Stimulated activated CD8-positive, alpha-beta memory T cell treated with anti-CD3 and anti-CD28 coated beads, Interleukin-4, amount 100 ng/mL, for 24 hours (primary cell): ENCODE data around the gene SLC26A6.

Source experiments
- DNase-seq: peaks from one replicate; pipeline ENCODE4 v3.0.0-alpha.2; 2020; ENCODE audit warnings: low read depth

The SLC26A6 gene

DNA sequence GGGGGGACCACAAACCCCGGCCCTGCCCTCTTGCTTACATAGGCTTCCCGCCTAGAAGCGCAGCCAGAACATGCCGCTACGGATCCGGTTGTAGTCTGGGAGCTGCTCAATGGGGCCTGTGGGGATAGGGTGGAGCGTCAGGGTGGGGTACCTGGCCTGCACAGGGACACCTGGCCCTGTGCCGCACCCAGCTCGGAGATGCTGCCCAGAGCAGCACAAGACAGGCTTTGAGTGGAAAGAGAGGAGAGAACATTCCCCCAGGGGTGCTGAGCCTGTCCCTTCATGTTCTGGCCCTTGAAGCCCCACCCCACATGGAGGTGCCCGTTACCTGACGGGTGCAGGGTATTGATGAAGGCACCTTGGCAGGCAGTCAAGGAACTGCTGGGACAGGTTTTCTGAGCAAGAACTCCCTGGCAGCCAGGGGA is 36.2 kb downstream of the SLC26A6 start:
- no peak for DNase-seq

DNA sequence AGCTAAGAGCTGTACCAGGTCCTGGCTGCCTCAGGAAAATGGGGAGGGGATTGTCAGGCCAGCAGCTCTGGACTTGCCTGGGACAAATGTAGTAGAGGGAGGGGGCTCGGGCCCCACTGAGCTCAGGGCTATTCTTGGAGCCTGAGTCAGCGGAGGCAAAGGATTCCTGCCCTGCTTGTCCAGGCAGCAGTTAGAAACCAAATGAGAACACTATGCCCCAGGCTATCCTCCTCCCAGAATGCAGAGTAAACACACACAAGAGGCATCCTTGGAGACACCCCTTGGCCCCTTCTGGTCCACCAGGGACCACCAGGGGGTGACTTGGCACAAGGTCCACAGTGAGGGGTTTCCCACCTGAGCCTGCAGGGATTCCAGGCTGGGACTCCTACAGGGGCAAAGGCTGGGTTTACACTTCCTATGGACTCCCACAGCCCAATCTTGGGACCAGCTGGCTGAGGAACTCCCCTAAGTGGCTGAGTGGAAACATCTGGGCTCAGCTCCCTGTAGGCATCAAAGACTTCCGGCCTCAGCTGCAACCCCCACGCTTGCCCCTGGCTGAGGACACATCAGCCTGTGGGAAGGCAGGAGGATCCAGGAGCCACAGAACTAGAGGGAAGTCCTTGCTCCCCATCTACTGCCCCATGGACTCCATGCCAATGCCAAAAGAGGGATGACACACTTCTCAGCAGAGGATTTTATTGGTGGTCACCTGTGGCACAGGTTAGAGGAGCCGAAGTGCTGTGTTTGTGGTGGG is 36.8 kb downstream of the SLC26A6 start:
- DNase-seq, result no peak

DNA sequence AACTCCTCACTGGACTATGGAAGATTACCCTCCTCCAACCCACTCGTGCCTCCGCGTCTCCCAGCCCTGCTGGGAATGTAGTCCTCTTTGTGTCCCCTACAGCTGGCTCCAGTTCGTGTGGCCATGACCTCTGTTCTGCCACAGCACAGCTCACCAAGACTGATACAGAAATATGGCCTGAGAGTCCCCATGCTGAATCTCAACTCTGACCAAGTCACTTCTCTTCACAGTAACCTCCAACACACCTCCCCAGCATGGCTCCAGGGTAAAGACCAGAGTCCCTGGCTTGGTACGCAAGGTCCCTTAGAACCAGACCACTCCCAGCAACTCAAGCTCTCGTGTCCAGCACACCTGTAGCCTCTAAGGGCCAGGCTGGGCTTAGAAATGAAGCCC is 37.9 kb downstream of the SLC26A6 start:
- DNase-seq, result no peak

DNA sequence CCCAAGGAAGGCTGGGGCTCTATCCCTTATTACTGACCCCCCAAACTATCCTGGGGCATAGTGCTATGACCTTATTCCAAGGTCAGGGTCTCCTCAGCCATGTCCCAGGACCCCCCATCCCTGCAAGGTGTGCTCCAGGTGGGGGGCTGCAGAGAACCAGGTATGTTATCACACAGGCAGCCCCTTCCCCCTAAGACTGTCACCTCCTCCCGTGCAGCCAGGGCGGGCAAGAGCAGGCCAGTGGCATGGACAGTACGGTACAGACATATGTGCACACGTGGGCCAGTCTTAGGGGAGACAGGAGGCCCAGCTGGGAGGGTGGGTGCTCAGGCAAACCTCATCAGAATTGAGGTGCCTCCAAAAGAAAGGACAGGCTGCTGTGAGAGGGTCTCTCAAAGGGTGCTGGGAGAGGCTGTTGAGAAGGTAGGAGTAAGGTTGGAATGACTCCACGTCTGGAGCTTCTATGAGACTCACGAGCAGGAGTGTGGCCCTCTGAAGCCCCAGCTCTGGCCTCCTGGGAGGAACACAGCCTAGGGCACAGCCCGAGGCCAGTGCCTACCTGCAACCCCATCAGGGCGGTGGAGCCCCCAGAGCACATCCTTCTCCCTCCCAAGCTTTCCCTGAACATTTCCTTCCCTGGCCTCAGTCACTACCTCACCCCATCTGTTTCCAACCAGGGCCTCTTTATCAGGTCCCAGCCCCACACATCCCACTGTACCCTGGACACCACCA is 38.4 kb downstream of the SLC26A6 start:
- no peak for DNase-seq

DNA sequence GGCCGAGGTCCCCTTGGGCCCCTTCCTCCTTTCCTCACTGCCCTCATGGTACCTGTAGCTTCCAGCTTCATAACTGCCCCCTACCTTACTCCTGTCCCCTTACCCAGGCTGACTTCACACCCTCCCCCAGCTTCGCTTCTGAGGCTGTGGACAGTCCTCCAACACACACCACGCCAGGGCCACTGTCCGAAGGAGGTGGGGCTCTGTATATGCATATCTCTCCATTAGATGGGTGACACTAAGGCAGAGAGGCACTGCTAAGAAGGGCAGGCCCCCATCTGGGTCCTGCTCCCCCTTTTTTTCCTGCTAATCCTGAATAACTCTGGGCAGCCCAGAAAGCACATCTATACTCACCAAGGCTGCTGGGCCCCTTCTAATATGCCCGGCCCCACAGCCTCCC is 39.1 kb downstream of the SLC26A6 start:
- no peak for DNase-seq

DNA sequence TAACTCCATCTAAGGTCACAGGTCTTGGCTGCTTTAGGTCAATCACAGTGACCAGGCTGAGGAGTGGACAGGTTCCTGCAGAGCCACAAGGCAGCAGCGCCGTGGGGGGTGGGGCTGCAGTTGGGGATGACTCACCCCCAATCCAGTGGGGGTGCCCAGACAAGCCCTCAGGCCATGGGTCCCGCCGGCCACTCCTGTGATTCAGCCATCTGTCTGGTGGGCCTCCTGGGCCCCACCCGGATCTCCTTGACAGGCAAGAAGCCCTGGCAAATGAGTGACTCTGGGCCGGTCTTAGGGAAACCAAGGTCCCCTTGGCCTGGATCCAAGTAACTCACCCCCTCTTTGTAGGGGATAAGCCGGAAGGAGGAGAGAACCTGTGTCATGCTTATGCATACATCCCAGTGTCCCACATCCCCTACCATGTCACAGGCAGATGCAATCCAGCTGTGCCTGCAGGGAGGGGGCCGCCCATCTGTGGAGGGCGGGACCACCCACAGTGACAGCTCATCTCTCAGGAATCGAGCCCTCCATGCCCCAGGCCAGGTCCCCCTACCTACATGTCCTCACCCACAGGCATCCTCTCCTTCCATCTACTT is 39.6 kb downstream of the SLC26A6 start:
- DNase-seq, result no peak

DNA sequence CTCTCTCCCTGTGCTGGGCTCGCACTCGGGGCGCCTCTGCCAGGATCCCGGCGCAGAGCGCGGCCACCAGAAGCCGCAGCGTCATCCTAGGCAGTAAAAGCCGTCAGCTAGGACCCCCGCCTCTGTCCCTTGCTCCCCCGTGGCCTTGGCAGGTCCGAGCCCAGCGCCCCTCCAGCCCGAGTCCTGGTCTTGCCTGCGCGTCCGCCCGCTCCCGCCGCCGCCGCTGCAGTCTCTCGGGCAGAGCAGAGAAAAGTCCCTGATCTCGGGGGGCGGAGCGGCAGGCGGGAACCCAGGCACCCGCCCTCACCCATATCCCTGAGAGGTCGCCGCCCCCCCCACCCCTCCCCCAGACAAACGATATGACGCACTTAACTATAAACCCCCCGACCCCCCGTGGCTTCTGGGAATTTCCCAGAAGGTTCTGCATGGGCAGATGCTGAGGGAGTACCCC is 40.2 kb downstream of the SLC26A6 start, which contains the start of gene COL7A1:
COL7A1 (minus strand) TSS at position 255 of the 451 bp plus-strand sequence; CDS start at position 85, 170 bp downstream.
- DNase-seq, result no peak

DNA sequence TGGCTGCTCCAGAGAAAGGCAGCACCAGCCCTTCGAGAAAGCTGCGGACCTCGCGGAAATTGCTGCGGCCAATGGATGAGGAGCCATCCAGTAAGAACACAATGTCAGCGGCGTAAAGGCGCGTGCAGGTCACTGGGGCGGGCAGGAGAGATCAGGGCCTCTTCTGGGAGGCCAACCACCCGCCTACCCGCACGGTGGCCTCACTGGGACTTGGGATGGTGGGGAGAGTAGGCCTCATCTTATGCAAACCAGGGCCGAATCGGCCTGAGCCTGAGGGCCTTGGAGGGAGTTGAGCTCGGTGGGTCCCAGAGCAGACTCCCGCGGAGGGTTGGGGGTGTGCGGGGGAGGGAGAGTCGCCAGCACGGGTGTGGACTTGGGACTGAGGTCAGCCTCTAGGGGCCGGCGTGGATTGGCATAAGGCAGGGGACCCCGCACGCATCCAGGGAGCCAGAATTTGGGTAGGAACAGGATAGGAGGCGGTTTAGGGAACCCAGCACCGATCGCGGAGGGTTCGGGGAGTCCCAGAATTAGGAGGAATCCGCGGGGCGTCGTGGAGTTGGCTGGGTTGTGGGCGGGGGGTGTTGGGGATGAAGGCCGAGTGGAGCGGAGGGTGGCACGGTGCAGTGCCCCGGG is 40.7 kb downstream of the SLC26A6 start:
- DNase-seq, result no peak

DNA sequence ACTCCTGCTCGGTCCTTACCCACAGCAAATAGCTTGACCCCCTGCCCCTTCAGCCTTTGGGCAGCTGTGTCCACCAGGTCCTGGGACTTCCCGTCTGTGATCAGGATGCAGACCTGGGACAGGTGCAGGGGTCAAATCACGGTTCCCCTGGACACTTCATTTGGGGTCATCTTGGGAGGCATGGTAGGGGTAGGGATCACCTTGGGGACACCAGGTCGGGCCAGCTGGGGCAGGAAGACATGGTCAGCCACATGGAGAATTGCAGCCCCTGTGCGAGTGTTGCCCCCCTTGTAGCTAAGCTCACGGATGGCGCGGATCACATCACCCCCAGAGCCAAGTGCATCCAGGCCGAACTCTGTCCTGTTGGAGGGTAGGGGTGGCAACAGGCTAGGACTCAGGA is 41.9 kb downstream of the SLC26A6 start:
- no peak for DNase-seq

DNA sequence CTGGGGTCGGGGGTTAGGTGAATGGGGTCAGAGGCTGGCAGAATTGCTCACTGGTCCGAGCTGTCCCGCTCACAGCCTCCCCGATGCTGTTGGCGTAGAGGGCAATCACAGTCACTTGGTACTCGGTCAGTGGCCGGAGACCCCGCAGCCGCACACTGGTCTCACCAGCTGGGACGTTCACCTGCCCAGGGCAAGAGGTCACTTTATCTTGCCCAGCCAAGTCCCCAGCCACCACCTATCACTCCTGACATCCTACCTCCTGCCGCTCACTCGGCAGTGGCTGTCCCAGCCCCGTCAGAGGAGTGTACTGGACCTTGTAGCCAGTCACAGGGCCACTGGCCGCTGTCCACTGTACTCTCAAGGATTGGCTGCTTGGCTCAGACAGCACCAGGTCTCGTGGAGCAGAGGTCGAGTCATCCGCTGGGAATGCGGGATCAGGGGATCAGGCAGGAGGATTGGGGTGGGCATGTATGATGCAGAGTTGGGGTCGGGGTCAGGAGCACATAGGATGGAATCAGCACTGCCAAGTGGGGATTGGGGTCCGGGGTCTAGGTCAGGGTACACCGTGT is 42.7 kb downstream of the SLC26A6 start:
- DNase-seq, result no peak

DNA sequence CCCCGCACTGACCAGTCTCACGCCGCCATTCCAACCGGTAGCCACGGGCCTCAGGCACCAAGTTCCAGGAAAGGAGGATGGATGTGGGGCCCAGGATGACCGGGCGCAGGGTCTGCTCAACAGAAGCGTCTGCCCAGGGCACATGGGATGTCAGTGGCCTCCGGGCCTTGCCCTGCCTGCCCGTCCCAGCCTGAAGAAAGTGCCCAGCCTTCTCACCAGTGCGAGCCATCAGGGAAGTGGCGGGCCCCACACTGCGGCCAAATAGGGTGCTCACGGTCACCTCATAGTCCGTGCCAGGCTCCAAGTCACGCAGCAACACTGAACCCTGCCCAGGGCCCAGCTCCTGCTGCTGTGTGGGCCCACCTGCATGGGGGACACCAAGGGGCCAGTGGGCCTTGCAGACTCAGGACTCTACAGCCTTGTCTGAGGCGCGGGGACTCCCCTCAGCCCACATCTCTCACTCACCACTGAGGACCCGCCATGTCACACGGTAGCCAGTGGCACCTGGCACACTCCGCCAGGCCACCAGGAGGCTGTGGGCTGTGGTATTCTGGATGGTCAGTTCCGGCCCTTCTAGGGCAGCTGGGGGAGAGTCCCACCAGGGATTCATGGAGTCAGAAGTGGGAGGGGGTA is 43.3 kb downstream of the SLC26A6 start:
- no peak for DNase-seq

DNA sequence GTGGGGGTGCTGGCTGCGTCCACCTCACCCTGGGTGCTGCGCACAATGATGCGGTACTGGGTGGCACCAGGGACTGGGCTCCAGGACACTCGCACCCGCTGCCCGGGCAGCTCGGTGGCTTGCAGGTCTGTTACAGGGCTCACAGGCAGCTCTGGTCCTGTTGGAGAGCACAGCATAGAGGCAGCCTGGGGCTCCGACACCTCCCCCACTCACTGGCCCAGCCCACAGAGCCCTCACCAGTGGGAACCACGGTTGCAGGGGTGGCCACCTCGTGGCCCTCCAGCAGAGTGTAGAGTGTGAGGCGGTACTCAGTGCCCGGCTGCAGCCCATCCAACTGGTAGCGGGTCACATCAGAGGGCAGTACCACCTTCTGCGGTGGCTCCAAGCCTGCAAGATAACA is 43.8 kb downstream of the SLC26A6 start:
- no peak for DNase-seq

DNA sequence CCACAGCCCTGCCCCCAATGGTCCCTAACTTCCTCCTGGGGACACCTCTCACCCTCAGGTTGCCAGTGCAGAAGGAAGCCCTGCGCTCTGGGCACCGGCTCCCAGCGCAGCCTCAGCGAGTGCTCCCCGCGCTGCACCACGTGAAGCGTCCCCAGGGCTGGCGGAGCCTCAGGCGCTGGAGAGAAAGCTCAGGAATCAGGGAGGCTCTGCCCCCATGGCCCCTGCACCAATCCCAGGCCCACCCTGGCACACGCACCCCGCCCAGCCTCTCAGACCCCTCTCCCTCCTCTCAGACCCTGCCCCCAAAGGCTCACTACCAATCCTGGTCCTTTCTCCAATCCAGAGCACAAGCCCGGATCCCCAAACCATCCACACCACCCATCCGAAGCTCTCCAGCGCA is 47.0 kb downstream of the SLC26A6 start:
- no peak for DNase-seq

DNA sequence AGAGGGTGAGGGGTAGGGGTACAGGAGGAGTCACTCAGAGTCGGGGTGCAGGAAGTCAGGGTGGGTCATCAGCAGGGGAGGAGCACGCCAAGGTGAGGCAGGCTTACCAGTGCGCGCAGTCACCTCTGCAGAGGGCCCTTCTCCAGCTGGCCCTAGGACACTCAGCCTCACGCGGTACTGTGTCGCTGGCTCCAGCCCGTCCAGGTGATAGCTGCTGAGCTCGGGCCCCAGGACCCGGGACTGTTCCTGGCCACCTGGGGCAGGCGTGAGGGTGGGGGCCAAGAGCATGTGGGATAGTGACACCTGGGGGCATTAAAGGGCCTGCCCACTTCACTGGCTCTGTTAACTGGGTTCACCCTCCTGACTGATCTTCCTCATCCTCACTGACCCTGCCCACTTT is 47.6 kb downstream of the SLC26A6 start:
- DNase-seq, result no peak

DNA sequence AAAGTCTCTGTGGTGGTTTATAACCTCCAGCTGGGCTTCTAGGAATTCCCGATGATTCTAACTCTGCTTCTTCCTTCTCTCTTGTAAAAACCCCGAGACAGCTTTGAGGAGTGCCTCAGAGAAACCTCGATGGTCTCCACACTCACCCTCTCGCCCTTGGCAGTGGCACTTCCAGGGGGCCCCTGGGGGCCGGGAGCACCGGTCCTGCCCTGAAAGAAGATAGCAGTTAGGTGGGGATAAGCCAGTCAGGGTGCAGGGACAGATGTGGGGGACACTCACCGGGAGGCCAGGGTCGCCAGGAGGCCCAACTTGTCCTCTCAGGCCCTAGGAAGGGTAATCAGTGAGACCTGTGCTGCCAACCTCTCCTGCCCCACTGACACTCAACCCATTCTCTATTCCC is 49.9 kb downstream of the SLC26A6 start:
- DNase-seq, result no peak

DNA sequence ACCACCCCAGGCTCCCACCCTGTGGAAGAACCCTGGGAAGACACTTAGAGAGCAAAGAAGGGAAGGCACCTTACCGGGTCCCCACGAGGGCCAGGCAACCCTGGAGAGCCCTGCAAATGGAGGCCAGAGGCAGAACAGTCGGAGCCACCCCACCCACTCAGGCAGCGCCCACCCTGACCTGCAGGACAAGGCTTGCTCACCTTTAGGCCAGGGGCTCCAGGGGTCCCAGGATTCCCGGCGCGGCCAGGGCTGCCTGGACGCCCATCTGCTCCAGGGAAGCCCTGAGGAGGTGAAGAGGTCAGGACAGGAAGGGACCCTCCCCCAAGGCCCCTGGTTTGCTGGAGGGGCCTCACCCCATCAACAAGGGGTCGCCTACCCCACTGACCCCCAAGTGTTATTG is 50.4 kb downstream of the SLC26A6 start:
- DNase-seq, result no peak

DNA sequence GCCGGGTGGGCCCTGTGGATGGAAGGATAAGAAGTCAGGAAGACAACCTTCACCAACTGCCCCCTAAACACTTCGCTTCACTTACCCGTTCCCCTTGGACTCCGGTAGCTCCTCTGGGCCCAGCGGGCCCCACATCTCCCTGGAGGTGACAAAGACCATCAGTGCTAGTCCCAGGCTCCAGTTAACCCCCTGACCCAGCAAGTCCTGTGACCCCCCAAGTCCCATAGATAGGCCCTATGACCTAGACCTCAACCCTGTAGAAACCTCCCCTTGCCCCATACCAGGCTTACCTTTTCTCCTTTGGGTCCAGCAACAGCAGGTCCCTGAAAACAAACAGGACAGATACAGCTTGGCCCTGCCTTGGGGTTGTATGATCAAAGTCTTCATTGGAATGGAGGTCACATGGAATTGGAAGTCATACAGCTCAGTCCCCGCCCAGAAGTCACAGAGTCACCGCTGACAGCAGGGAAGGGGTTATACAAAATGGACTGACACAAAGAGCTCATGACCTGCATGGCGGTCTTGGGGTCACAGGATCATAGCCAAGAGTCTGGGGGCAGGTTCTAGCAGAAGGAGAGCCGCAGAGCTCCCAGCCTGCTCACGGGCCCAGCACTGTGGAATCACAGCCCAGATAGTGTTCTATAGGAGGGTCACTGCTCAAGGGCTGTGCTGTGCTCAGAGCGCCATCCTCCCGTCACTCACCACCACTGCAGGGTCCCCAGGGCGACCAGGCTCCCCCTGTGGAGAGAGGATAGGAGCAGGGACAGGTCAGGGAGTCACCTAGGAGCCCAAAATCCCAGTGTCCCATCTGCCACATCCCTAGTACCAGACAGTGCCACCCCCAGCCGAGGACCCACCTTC is 53.4 kb downstream of the SLC26A6 start:
- DNase-seq, result no peak

DNA sequence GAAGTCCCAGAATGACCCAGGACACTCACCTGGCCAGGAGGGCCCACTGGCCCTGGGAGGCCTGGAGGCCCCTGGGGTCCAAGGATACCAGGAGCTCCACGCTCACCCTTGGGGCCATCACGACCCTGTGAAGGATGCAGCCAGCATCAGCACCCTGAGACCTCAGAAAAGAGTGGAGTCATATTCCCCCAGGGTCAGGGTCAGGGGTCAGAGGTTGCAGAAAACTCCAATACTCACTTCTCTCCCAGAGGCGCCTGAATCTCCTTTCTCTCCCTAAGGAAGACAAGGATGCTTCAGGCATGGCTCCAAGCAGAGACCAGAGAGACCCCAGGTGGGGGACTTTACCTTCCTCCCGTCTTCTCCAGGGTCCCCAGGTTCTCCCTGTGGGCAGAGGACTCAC is 58.6 kb downstream of the SLC26A6 start:
- no peak for DNase-seq
